OCI-LY7 (cell line): ENCODE measurements around the gene ARVCF.

Source experiments
- EZH2phosphoT487 ChIP-seq: fragments of 200-600 bp; sonication (generic); IDR thresholded peaks from 2 replicates; pipeline ENCODE4 v1.6.1; 2018; ENCODE audit warnings: low read depth, borderline replicate concordance, mild to moderate bottlenecking, mixed run types, antibody characterized with exemption, low read length, moderate library complexity, mixed read lengths
- TF ChIP-seq, protein P1 (sequence below): fragments of 200-600 bp; sonication (generic); conservative IDR thresholded peaks from 2 replicates; pipeline ENCODE4 v1.5.1; 2014; ENCODE audit warnings: mild to moderate bottlenecking, antibody characterized with exemption, low read length, moderate library complexity, mixed read lengths

DNA sequence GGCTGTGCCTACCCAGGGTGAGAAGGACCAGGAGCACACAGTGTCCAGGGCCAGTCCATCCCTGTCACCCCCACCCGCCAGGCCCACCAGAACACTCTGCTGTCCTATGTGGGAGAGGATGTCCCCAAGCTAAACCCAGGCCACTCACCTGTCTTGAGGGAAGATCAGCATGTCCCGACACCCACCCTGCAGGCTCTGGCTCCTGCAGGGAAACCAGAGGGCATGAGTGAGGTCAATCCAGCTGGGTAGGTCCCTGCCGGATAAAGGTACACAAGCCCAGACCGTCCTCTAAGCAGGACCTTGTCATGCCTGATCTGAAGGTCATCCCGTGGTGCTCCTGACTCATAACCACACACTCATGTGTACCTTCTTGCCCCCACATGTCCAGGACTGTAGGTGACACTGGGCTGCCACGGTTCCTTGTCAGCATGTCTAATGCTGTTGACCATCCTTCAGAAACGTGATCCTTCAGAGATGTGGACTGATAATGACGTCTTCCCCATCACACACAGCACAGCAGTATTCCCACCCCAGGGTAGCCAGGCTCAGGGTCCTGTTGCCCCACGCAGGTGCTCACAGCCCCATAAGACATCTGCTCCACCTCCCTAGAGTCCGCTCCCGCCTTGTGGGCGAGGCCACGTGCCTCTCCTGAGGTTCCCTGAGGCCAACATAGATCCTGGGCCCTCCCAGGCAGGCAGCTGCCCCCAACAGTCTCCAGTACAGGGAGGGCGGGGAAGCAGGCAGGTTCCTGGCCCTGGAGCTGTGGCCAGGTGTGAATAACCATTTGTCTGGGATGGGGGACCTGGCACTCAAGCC lies 6.1 kb downstream of the ARVCF start:
- TF ChIP-seq, protein P1, sequence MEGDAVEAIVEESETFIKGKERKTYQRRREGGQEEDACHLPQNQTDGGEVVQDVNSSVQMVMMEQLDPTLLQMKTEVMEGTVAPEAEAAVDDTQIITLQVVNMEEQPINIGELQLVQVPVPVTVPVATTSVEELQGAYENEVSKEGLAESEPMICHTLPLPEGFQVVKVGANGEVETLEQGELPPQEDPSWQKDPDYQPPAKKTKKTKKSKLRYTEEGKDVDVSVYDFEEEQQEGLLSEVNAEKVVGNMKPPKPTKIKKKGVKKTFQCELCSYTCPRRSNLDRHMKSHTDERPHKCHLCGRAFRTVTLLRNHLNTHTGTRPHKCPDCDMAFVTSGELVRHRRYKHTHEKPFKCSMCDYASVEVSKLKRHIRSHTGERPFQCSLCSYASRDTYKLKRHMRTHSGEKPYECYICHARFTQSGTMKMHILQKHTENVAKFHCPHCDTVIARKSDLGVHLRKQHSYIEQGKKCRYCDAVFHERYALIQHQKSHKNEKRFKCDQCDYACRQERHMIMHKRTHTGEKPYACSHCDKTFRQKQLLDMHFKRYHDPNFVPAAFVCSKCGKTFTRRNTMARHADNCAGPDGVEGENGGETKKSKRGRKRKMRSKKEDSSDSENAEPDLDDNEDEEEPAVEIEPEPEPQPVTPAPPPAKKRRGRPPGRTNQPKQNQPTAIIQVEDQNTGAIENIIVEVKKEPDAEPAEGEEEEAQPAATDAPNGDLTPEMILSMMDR: no peak
- TF ChIP-seq EZH2phosphoT487: no peak
